ENCODE data around the gene RELN. TPM values are rescaled to one million over a fixed set of nuclear protein-coding genes. Genes with fewer than 3 reads are reported as not detected.

Gene RELN
- total RNA-seq, 2 experiments from 2014 or later: not detected

DNA sequence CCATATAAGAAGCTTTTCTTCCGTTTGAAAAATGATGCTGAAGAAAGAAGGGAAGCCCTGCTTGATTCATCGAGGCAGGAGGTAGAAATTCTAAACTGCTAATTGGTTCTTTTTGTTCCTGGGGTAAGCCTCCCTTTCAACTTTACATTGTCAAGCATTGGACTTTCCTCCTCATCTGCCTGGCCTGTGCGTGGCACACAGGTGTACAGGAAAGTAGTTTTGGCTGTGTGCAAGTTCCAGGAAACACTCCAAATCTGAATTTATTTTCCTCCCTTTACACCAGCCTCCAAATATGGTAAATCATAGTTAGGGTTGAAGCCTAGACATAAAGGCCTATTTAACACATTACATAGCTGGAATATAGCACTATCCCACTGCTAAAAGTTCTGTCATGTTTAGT lies 18.2 kb upstream of the RELN start:
- no peak for ATAC-seq (ENCODE audit: poor library complexity)
- no peak overlapping the region for H3K4me3 Mint-ChIP-seq
- DNase-seq: no peak
- intact Hi-C loops (cut with DNase I, micrococcal nuclease): no loop called here
- no peaks in the 10 kb centered on the region for H3K36me3 ChIP-seq (ENCODE audit: insufficient read depth, low read length)
- H3K4me3 ChIP-seq (ENCODE audit: low read length): no peak overlapping the region
- no peak overlapping the region for H3K27ac Mint-ChIP-seq
- no peaks in the 10 kb centered on the region for H3K4me1 ChIP-seq (ENCODE audit: insufficient read depth, low read length)
- H3K9me3 Mint-ChIP-seq: no peaks in the 10 kb centered on the region
- H3K27ac ChIP-seq (ENCODE audit: low read depth in 1 of 2, low read length in 2 of 2): no peak overlapping the region
- ChIA-PET CTCF (no interaction called here), POLR2A (no interaction called here)
- H3K36me3 Mint-ChIP-seq (ENCODE audit: low read depth): no peaks in the 10 kb centered on the region
- H3K27me3 Mint-ChIP-seq: peaks cover 28% of the 10 kb centered on the region
- H3K9me3 ChIP-seq (ENCODE audit: control insufficient read depth in 1 of 2, insufficient read depth in 1 of 2, low read length in 2 of 2): no peaks in the 10 kb centered on the region
- H3K27me3 ChIP-seq (ENCODE audit: control insufficient read depth in 1 of 2, insufficient read depth in 2 of 2, low read length in 2 of 2): peaks cover 0 to 4% of the 10 kb centered on the region in 2 experiments
- no peaks in the 10 kb centered on the region for H3K4me1 Mint-ChIP-seq (ENCODE audit: low read depth)
- TF ChIP-seq, protein P1, sequence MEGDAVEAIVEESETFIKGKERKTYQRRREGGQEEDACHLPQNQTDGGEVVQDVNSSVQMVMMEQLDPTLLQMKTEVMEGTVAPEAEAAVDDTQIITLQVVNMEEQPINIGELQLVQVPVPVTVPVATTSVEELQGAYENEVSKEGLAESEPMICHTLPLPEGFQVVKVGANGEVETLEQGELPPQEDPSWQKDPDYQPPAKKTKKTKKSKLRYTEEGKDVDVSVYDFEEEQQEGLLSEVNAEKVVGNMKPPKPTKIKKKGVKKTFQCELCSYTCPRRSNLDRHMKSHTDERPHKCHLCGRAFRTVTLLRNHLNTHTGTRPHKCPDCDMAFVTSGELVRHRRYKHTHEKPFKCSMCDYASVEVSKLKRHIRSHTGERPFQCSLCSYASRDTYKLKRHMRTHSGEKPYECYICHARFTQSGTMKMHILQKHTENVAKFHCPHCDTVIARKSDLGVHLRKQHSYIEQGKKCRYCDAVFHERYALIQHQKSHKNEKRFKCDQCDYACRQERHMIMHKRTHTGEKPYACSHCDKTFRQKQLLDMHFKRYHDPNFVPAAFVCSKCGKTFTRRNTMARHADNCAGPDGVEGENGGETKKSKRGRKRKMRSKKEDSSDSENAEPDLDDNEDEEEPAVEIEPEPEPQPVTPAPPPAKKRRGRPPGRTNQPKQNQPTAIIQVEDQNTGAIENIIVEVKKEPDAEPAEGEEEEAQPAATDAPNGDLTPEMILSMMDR (IDR thresholded peaks at IDR 0.05): no peak

DNA sequence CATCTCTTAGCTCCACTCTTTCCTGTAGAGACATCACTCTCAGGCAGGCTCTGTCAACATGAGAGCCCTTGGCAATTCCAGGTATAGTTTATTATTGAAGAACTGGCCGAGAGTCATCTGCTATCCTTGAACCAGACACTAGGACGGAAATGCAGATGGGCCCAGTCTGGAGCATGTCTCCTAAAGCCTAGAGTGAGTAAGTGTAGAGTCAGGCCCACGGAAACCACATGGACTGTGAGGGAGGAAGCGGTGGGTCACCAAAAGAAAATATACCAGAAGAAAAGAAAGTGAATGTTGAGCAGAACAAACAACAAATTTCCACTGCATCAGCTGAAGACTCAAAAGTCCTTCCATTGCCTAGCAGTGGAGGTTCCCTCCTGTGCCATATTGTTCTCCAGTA lies 15.7 kb upstream of the RELN start:
- H3K27ac Mint-ChIP-seq: no peak overlapping the region
- TF ChIP-seq, protein P1 (IDR thresholded peaks at IDR 0.05): no peak
- CTCF ChIA-PET: no interaction called here
- DNase-seq: no peak
- POLR2A ChIA-PET: no interaction called here
- no peaks in the 10 kb centered on the region for H3K36me3 ChIP-seq (ENCODE audit: insufficient read depth, low read length)
- no peaks in the 10 kb centered on the region for H3K36me3 Mint-ChIP-seq (ENCODE audit: low read depth)
- H3K9me3 Mint-ChIP-seq: no peaks in the 10 kb centered on the region
- no peaks in the 10 kb centered on the region for H3K9me3 ChIP-seq (ENCODE audit: control insufficient read depth in 1 of 2, insufficient read depth in 1 of 2, low read length in 2 of 2)
- H3K27me3 Mint-ChIP-seq: peaks cover 25% of the 10 kb centered on the region
- no peak overlapping the region for H3K27ac ChIP-seq (ENCODE audit: low read depth in 1 of 2, low read length in 2 of 2)
- intact Hi-C loops (cut with DNase I, micrococcal nuclease): no loop called here
- peaks cover 0 to 4% of the 10 kb centered on the region in 2 experiments for H3K27me3 ChIP-seq (ENCODE audit: control insufficient read depth in 1 of 2, insufficient read depth in 2 of 2, low read length in 2 of 2)
- no peaks in the 10 kb centered on the region for H3K4me1 Mint-ChIP-seq (ENCODE audit: low read depth)
- H3K4me3 ChIP-seq (ENCODE audit: low read length): no peak overlapping the region
- no peak overlapping the region for H3K4me3 Mint-ChIP-seq
- no peaks in the 10 kb centered on the region for H3K4me1 ChIP-seq (ENCODE audit: insufficient read depth, low read length)
- ATAC-seq (ENCODE audit: poor library complexity): no peak

DNA sequence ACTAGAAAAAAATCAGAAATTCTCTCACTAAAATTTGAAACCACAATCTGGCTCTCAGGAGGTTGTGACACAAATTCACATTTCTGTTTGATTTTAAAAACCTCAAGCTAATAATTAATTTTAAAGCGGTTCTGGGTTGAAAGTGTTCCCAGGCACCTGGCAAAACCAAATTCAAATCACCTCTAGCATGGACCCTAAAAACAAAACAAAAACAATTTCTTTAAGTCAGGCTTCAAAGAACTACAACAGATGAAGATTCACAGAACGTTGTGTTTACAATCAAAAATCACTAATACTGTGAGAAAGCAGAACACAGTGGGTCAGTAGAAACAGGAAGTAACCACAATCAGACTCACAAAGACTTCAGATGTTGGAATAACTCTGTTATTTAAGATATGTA lies 7.2 kb upstream of the RELN start:
- ChIA-PET POLR2A (no interaction called here), CTCF (interaction anchor here (0.6 kb wide), 1 partner anchor 71 kb away, joined by 3 read pairs; no protein-coding TSS in a partner anchor)
- DNase-seq (no peak), ATAC-seq (ENCODE audit: poor library complexity) (no peak)
- H3K4me3 Mint-ChIP-seq: no peak overlapping the region
- no peak overlapping the region for H3K27ac Mint-ChIP-seq
- H3K36me3 Mint-ChIP-seq (ENCODE audit: low read depth): no peaks in the 10 kb centered on the region
- Histone ChIP-seq H3K36me3 (ENCODE audit: insufficient read depth, low read length) (no peaks in the 10 kb centered on the region), H3K27ac (ENCODE audit: low read depth in 1 of 2, low read length in 2 of 2) (no peak overlapping the region), H3K4me1 (ENCODE audit: insufficient read depth, low read length) (no peaks in the 10 kb centered on the region), H3K9me3 (ENCODE audit: control insufficient read depth in 1 of 2, insufficient read depth in 1 of 2, low read length in 2 of 2) (no peaks in the 10 kb centered on the region), H3K27me3 (ENCODE audit: control insufficient read depth in 1 of 2, insufficient read depth in 2 of 2, low read length in 2 of 2) (peaks cover 4 to 11% of the 10 kb centered on the region in 2 experiments), H3K4me3 (ENCODE audit: low read length) (no peak overlapping the region)
- H3K9me3 Mint-ChIP-seq: no peaks in the 10 kb centered on the region
- intact Hi-C loops (cut with DNase I, micrococcal nuclease): no loop called here
- TF ChIP-seq, protein P1 (IDR thresholded peaks at IDR 0.05): no peak
- H3K4me1 Mint-ChIP-seq (ENCODE audit: low read depth): no peaks in the 10 kb centered on the region
- peaks cover 23% of the 10 kb centered on the region for H3K27me3 Mint-ChIP-seq

Measured in CD4-positive, alpha-beta T cell (primary cell).